HG03066 (cell line): Measurements from ENCODE around the gene PCGF6.
"Not testable (repeated sequence)": the region's sequence is repeated elsewhere in the genome, so short reads cannot be mapped to it uniquely, and the experiment has no call there.

Source experiments
- ATAC-seq: cut with Tn5 transposase; IDR thresholded peaks from one replicate; pipeline ENCODE4 v1.9.1; 2021; ENCODE audit warnings: low read depth; ENCODE audit not compliant: unreplicated experiment

The PCGF6 gene

GRCh38 chr10:103259989-103260388 is 91.0 kb downstream of the PCGF6 start:
- ATAC-seq: no peak

- ATAC-seq: not testable (repeated sequence)
Observed at GRCh38 chr10:103258928-103259327, 92.0 kb downstream of the PCGF6 start.

- no peak for ATAC-seq
Observed at GRCh38 chr10:103257812-103258211, 93.1 kb downstream of the PCGF6 start.

- no peak for ATAC-seq
Observed at GRCh38 chr10:103256613-103257012, 94.3 kb downstream of the PCGF6 start.

GRCh38 chr10:103254538-103255325 is 96.2 kb downstream of the PCGF6 start:
- no peak for ATAC-seq

- ATAC-seq: no peak
Observed at GRCh38 chr10:103254113-103254512, 96.8 kb downstream of the PCGF6 start.
